WTC11 (cell line): Measurements from ENCODE around the gene HOXB13. TPM values are rescaled to one million over a fixed set of nuclear protein-coding genes. Genes with fewer than 3 reads are reported as not detected.

ENCODE experiments used
- ATAC-seq: fragments of 200-7000 bp; cut with Tn5 transposase; 2 replicates; pipeline ENCODE4 v1.10.0; 2021; ENCODE audit warnings: mild to moderate bottlenecking, moderate library complexity
- CTCF ChIA-PET: fragments of 300-600 bp; sonication (Branson Sonifier 250); formaldehyde crosslinking; loops from one replicate; lab custom pipeline; 2021; ENCODE audit warnings: antibody characterized with exemption; lab: Charles Lee
- POLR2A ChIA-PET: fragments of 350-600 bp; sonication (Branson Sonifier 250); formaldehyde crosslinking; loops from one replicate; lab custom pipeline; 2021; ENCODE audit warnings: antibody characterized with exemption; lab: Charles Lee
- DNase-seq: peaks from one replicate; pipeline ENCODE4 v3.0.0; 2021; ENCODE audit warnings: low spot score
- H3K27ac Mint-ChIP-seq: 2 replicates; pipeline ENCODE4 v1.8.0; 2021; ENCODE audit warnings: mixed read lengths
- H3K27me3 Mint-ChIP-seq: 2 replicates; pipeline ENCODE4 v1.8.0; 2021; ENCODE audit warnings: low read depth, mild to moderate bottlenecking, moderate library complexity, mixed read lengths
- H3K36me3 Mint-ChIP-seq: 2 replicates; pipeline ENCODE4 v1.8.0; 2021; ENCODE audit warnings: mixed read lengths
- H3K4me1 Mint-ChIP-seq: 2 replicates; pipeline ENCODE4 v1.8.0; 2022; ENCODE audit warnings: mixed read lengths
- H3K4me3 Mint-ChIP-seq: 2 replicates; pipeline ENCODE4 v1.8.0; 2021; ENCODE audit warnings: mild to moderate bottlenecking, moderate library complexity, mixed read lengths
- H3K9me3 Mint-ChIP-seq: 2 replicates; pipeline ENCODE4 v1.8.0; 2021; ENCODE audit warnings: mixed read lengths
- GTF2I ChIP-seq: fragments of 250-450 bp; sonication (Bioruptor Pico); conservative IDR thresholded peaks from 2 replicates; pipeline ENCODE4 v1.4.0; 2021; ENCODE audit warnings: mild to moderate bottlenecking
- NR1H2 ChIP-seq: sonication (generic); formaldehyde crosslinking; IDR thresholded peaks from 2 replicates; pipeline ENCODE4 v1.9.0; 2021; ENCODE audit warnings: mild to moderate bottlenecking, moderate library complexity, missing genetic modification reagents
- NR2C2 ChIP-seq: sonication (generic); formaldehyde crosslinking; IDR thresholded peaks from 2 replicates; pipeline ENCODE4 v1.8.0; 2022; ENCODE audit warnings: mild to moderate bottlenecking, missing genetic modification reagents
- PRRX2 ChIP-seq: fragments of 250-450 bp; sonication (Bioruptor Pico); IDR thresholded peaks from 2 replicates; pipeline ENCODE4 v1.8.0; 2021; ENCODE audit warnings: mild to moderate bottlenecking
- SOX15 ChIP-seq: fragments of 250-450 bp; sonication (Bioruptor Pico); IDR thresholded peaks from 2 replicates; pipeline ENCODE4 v1.9.0; 2021; ENCODE audit warnings: mild to moderate bottlenecking
- SP1 ChIP-seq: sonication (generic); formaldehyde crosslinking; conservative IDR thresholded peaks from 2 replicates; pipeline ENCODE4 v1.8.1; 2022; ENCODE audit warnings: missing genetic modification reagents
- TCF7 ChIP-seq: sonication (generic); formaldehyde crosslinking; IDR thresholded peaks from 2 replicates; pipeline ENCODE4 v1.8.0; 2022; ENCODE audit warnings: mild to moderate bottlenecking, low read depth, missing genetic modification reagents, moderate library complexity
- ZBTB21 ChIP-seq: sonication (generic); formaldehyde crosslinking; IDR thresholded peaks from 2 replicates; pipeline ENCODE4 v1.8.1; 2023; ENCODE audit warnings: mild to moderate bottlenecking, missing genetic modification reagents, borderline replicate concordance
- ZNF263 ChIP-seq: sonication (generic); formaldehyde crosslinking; IDR thresholded peaks from 2 replicates; pipeline ENCODE4 v1.8.1; 2022; ENCODE audit warnings: low read depth, mild to moderate bottlenecking, moderate library complexity, missing genetic modification reagents
- ZNF396 ChIP-seq: fragments of 250-450 bp; sonication (Bioruptor Pico); IDR thresholded peaks from 2 replicates; pipeline ENCODE4 v1.8.0; 2021; ENCODE audit warnings: mild to moderate bottlenecking, moderate library complexity, borderline replicate concordance
- total RNA-seq: library from RNA; stranded (reverse); gene quantifications from 3 replicates; pipeline ENCODE4 v1.2.3, GENCODE V29; 2021
- TF ChIP-seq, protein P1 (sequence below): sonication (generic); formaldehyde crosslinking; IDR thresholded peaks from 2 replicates; pipeline ENCODE4 v1.8.1; 2023; ENCODE audit warnings: mild to moderate bottlenecking, moderate library complexity, missing genetic modification reagents
- TF ChIP-seq, protein P2 (sequence below): sonication (generic); formaldehyde crosslinking; conservative IDR thresholded peaks from 2 replicates; pipeline ENCODE4 v1.8.1; 2023; ENCODE audit warnings: mild to moderate bottlenecking, low read depth, missing genetic modification reagents, moderate library complexity
- TF ChIP-seq, protein P3 (sequence below): sonication (generic); formaldehyde crosslinking; conservative IDR thresholded peaks from 2 replicates; pipeline ENCODE4 v1.8.1; 2022; ENCODE audit warnings: mild to moderate bottlenecking, missing genetic modification reagents
- TF ChIP-seq, protein P4 (sequence below): sonication (generic); formaldehyde crosslinking; IDR thresholded peaks from 2 replicates; pipeline ENCODE4 v1.8.0; 2023; ENCODE audit warnings: missing genetic modification reagents, mild to moderate bottlenecking, borderline replicate concordance
- TF ChIP-seq, protein P5 (sequence below): sonication (generic); formaldehyde crosslinking; IDR thresholded peaks from 2 replicates; pipeline ENCODE4 v1.8.1; 2023; ENCODE audit warnings: mild to moderate bottlenecking, missing genetic modification reagents, moderate library complexity
- TF ChIP-seq, protein P6 (sequence below): fragments of 250-450 bp; sonication (Bioruptor Pico); IDR thresholded peaks from 2 replicates; pipeline ENCODE4 v1.9.0; 2021; ENCODE audit warnings: mild to moderate bottlenecking

Gene HOXB13
- total RNA-seq, 1 experiment from 2014 or later, result 2.8 TPM

DNA sequence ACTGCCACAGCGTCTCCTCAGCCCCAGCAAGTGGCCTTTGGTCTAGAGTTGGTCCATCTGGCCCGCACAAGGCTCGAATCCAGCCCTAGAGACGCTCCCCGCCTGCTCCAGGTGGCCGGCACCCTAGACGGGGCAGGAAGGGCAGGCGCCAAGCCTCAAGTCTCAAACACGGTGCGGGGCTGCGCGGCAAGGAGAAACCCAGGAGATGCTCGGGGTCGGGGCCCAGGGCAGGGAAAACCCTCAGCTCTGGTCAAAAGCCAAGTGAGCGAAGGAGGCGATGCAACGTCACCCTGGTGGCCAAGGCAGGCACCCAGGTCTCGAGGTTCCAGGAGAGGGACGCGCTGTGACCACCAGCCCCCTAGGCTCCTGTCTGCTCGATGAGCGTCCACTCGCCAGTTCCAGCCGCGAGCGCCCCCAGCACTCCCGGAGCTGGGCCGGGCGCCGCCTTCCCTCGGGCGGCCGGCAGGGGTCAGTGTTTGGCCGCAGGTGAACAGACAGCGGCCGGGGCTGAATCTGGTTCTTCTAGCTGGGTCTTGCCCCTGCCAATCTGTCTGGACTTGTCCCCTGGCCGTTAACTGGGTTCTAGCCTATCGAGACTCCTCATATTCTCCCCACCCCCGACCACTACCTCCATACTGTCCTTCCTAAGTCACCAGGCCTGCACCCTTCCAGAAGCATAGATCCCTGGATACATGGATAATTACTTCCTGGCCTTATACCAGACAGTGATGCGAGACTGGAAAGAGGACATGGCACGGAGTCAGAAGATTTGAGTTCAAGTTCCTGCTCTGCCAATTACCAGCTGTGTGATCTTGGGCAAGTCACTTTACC lies 50.2 kb downstream of the HOXB13 start (continued):
- TF ChIP-seq NR1H2 (CRISPR knock-in tag) (no peak), ZNF263 (CRISPR knock-in tag) (no peak), GTF2I (CRISPR knock-in tag) (no peak), SOX15 (CRISPR knock-in tag) (no peak), ZNF396 (no peak)
- TF ChIP-seq, protein P1, sequence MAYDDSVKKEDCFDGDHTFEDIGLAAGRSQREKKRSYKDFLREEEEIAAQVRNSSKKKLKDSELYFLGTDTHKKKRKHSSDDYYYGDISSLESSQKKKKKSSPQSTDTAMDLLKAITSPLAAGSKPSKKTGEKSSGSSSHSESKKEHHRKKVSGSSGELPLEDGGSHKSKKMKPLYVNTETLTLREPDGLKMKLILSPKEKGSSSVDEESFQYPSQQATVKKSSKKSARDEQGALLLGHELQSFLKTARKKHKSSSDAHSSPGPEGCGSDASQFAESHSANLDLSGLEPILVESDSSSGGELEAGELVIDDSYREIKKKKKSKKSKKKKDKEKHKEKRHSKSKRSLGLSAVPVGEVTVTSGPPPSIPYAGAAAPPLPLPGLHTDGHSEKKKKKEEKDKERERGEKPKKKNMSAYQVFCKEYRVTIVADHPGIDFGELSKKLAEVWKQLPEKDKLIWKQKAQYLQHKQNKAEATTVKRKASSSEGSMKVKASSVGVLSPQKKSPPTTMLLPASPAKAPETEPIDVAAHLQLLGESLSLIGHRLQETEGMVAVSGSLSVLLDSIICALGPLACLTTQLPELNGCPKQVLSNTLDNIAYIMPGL, result peak; percentile 76; the same call in 1 of the 2 replicates

DNA sequence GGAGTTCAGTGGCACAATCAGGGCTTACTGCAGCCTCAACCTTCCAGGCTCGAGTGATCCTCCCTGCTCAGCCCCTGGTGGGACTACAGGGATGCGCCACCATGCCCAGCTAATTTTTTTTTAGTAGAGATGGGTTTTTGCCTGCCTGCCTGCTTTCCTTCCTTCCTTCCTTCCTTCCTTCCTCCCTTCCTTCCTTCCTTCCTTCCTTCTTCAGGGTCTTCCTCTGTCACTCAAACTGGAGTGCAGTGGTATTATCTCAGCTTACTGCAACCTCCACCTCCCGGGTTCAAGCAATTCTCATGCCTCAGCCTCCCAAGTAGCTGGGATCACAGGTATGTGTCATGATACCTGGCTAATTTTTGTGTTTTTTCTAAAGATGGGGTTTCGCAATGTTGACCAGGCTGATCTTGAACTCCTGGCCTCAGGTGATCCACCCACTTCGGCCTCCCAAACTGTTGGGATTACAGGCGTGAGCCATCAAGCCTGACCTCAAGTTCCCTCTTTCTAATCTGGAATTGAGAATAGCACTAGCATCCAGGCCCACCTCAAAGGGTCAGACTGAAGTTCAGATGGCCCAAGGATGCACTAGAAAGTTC lies 51.5 kb downstream of the HOXB13 start:
- DNase-seq (no peak), ATAC-seq (no peak)
- no peaks in the 10 kb centered on the region for H3K9me3 Mint-ChIP-seq
- CTCF ChIA-PET, result interaction anchor here (0.5 to 10.5 kb wide), 15 partner anchors 11 to 216 kb away, joined by 3 to 218 read pairs (median 29); partner anchors contain the start of genes PRAC1 and PRAC2
- no peak overlapping the region for H3K27ac Mint-ChIP-seq
- POLR2A ChIA-PET, result interaction anchor here (0.6 to 0.7 kb wide), 3 partner anchors 97 to 120 kb away, joined by 3 to 4 read pairs (median 3); no protein-coding TSS in a partner anchor
- H3K36me3 Mint-ChIP-seq, result no peaks in the 10 kb centered on the region
- no peak for TF ChIP-seq PRRX2 (CRISPR knock-in tag)
- no peak for TF ChIP-seq ZBTB21 (CRISPR knock-in tag)
- TF ChIP-seq, protein P2, sequence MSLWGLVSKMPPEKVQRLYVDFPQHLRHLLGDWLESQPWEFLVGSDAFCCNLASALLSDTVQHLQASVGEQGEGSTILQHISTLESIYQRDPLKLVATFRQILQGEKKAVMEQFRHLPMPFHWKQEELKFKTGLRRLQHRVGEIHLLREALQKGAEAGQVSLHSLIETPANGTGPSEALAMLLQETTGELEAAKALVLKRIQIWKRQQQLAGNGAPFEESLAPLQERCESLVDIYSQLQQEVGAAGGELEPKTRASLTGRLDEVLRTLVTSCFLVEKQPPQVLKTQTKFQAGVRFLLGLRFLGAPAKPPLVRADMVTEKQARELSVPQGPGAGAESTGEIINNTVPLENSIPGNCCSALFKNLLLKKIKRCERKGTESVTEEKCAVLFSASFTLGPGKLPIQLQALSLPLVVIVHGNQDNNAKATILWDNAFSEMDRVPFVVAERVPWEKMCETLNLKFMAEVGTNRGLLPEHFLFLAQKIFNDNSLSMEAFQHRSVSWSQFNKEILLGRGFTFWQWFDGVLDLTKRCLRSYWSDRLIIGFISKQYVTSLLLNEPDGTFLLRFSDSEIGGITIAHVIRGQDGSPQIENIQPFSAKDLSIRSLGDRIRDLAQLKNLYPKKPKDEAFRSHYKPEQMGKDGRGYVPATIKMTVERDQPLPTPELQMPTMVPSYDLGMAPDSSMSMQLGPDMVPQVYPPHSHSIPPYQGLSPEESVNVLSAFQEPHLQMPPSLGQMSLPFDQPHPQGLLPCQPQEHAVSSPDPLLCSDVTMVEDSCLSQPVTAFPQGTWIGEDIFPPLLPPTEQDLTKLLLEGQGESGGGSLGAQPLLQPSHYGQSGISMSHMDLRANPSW (CRISPR knock-in tag), result no peak
- TF ChIP-seq, protein P3, sequence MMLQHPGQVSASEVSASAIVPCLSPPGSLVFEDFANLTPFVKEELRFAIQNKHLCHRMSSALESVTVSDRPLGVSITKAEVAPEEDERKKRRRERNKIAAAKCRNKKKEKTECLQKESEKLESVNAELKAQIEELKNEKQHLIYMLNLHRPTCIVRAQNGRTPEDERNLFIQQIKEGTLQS (CRISPR knock-in tag), result no peak
- no peak for TF ChIP-seq TCF7 (CRISPR knock-in tag)
- TF ChIP-seq, protein P4, sequence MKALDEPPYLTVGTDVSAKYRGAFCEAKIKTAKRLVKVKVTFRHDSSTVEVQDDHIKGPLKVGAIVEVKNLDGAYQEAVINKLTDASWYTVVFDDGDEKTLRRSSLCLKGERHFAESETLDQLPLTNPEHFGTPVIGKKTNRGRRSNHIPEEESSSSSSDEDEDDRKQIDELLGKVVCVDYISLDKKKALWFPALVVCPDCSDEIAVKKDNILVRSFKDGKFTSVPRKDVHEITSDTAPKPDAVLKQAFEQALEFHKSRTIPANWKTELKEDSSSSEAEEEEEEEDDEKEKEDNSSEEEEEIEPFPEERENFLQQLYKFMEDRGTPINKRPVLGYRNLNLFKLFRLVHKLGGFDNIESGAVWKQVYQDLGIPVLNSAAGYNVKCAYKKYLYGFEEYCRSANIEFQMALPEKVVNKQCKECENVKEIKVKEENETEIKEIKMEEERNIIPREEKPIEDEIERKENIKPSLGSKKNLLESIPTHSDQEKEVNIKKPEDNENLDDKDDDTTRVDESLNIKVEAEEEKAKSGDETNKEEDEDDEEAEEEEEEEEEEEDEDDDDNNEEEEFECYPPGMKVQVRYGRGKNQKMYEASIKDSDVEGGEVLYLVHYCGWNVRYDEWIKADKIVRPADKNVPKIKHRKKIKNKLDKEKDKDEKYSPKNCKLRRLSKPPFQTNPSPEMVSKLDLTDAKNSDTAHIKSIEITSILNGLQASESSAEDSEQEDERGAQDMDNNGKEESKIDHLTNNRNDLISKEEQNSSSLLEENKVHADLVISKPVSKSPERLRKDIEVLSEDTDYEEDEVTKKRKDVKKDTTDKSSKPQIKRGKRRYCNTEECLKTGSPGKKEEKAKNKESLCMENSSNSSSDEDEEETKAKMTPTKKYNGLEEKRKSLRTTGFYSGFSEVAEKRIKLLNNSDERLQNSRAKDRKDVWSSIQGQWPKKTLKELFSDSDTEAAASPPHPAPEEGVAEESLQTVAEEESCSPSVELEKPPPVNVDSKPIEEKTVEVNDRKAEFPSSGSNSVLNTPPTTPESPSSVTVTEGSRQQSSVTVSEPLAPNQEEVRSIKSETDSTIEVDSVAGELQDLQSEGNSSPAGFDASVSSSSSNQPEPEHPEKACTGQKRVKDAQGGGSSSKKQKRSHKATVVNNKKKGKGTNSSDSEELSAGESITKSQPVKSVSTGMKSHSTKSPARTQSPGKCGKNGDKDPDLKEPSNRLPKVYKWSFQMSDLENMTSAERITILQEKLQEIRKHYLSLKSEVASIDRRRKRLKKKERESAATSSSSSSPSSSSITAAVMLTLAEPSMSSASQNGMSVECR (CRISPR knock-in tag), result no peak
- TF ChIP-seq, protein P5, sequence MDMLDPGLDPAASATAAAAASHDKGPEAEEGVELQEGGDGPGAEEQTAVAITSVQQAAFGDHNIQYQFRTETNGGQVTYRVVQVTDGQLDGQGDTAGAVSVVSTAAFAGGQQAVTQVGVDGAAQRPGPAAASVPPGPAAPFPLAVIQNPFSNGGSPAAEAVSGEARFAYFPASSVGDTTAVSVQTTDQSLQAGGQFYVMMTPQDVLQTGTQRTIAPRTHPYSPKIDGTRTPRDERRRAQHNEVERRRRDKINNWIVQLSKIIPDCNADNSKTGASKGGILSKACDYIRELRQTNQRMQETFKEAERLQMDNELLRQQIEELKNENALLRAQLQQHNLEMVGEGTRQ (CRISPR knock-in tag), result no peak
- no peak for TF ChIP-seq NR1H2 (CRISPR knock-in tag)
- no peak for TF ChIP-seq SP1 (CRISPR knock-in tag)
- TF ChIP-seq NR2C2, result no peak
- TF ChIP-seq, protein P6, sequence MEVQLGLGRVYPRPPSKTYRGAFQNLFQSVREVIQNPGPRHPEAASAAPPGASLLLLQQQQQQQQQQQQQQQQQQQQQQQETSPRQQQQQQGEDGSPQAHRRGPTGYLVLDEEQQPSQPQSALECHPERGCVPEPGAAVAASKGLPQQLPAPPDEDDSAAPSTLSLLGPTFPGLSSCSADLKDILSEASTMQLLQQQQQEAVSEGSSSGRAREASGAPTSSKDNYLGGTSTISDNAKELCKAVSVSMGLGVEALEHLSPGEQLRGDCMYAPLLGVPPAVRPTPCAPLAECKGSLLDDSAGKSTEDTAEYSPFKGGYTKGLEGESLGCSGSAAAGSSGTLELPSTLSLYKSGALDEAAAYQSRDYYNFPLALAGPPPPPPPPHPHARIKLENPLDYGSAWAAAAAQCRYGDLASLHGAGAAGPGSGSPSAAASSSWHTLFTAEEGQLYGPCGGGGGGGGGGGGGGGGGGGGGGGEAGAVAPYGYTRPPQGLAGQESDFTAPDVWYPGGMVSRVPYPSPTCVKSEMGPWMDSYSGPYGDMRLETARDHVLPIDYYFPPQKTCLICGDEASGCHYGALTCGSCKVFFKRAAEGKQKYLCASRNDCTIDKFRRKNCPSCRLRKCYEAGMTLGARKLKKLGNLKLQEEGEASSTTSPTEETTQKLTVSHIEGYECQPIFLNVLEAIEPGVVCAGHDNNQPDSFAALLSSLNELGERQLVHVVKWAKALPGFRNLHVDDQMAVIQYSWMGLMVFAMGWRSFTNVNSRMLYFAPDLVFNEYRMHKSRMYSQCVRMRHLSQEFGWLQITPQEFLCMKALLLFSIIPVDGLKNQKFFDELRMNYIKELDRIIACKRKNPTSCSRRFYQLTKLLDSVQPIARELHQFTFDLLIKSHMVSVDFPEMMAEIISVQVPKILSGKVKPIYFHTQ (CRISPR knock-in tag), result no peak
- peaks cover 45% of the 10 kb centered on the region for H3K27me3 Mint-ChIP-seq
- H3K4me3 Mint-ChIP-seq, result no peak overlapping the region
- H3K4me1 Mint-ChIP-seq, result peaks cover 12% of the 10 kb centered on the region
